ENCODE measurements around the gene B3GALT5. TPM values are rescaled to one million over a fixed set of nuclear protein-coding genes. Genes with fewer than 3 reads are reported as not detected.
A peak's percentile ranks its signal among the peaks of the same experiment; 100 is the strongest.

Gene B3GALT5, protein sequence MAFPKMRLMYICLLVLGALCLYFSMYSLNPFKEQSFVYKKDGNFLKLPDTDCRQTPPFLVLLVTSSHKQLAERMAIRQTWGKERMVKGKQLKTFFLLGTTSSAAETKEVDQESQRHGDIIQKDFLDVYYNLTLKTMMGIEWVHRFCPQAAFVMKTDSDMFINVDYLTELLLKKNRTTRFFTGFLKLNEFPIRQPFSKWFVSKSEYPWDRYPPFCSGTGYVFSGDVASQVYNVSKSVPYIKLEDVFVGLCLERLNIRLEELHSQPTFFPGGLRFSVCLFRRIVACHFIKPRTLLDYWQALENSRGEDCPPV
- 1 to 10 TPM in 3 of 4 donors, under 1 TPM in 1; 0.27 to 7.4 (median 4.3) TPM for total RNA-seq

DNA sequence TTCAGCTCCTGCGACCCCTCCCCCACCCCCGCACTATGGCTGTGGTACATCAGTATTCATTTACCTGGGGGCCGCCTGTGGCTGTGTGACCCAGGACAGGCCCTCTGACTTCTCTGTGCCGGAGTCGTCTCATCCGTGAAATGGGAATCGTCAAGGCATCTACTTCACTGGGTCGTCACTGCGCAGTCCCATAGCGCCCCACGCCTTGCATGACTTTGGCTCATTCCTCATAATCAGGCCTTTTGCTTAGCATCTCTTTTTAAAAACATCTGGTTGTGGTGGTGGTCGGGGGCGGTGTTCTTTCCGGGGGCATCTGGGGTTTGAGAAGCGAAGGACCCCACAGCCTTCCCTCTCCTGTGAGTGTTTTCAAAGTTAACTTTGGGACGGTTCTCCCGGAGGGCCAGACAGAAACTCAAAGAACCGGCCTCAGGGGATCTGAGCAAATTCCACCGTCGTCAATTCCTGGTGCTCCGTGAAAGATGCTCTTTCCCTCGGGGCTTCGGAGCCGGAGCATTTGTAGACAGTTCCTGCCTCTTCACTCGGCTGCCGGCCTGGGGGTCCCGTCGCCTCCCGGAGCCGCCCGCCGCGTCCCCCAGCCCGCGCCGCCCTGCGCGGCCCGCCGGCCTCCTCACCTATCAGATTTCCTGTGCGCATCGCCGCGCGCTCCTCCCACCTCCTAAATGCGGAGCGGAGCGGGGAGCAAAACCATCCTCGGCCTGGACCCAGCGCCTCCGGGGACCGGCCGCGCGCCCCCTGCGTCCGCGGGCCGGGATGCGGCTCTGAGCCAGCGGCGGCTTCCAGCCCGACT lies at the start of gene B3GALT5:
Gene B3GALT5 (plus strand): TSS at position 708 of the 808 bp plus-strand sequence. CDS start 47,620 bp downstream, outside the sequence.
- TF ChIP-seq POLR2A (IDR thresholded peaks at IDR 0.05): peak in 1 of 2 donors; percentile 52
- TF ChIP-seq, protein P1, sequence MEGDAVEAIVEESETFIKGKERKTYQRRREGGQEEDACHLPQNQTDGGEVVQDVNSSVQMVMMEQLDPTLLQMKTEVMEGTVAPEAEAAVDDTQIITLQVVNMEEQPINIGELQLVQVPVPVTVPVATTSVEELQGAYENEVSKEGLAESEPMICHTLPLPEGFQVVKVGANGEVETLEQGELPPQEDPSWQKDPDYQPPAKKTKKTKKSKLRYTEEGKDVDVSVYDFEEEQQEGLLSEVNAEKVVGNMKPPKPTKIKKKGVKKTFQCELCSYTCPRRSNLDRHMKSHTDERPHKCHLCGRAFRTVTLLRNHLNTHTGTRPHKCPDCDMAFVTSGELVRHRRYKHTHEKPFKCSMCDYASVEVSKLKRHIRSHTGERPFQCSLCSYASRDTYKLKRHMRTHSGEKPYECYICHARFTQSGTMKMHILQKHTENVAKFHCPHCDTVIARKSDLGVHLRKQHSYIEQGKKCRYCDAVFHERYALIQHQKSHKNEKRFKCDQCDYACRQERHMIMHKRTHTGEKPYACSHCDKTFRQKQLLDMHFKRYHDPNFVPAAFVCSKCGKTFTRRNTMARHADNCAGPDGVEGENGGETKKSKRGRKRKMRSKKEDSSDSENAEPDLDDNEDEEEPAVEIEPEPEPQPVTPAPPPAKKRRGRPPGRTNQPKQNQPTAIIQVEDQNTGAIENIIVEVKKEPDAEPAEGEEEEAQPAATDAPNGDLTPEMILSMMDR (IDR thresholded peaks at IDR 0.05): no peak
- H3K27ac ChIP-seq: no peak within 1 kb of the TSS
- peak; percentile 32 to 65 for DNase-seq
- intact Hi-C loops (cut with DNase I): no loop called here
- peaks cover 0 to 4% of the 10 kb centered on the region in 2 donors for H3K4me1 ChIP-seq
- H3K4me3 ChIP-seq (replicated peaks in 1 of 3): peak within 1 kb of the TSS in 2 of 3 donors; percentile 27 to 37
- WGBS, 2 donors: 6 to 10% methylated on average over 37 to 60 of the region's 63 CpGs
- no peaks in the 10 kb centered on the region for H3K9me3 ChIP-seq
- H3K27me3 ChIP-seq: no peaks in the 10 kb centered on the region
- no peaks in the 10 kb centered on the region for H3K36me3 ChIP-seq

DNA sequence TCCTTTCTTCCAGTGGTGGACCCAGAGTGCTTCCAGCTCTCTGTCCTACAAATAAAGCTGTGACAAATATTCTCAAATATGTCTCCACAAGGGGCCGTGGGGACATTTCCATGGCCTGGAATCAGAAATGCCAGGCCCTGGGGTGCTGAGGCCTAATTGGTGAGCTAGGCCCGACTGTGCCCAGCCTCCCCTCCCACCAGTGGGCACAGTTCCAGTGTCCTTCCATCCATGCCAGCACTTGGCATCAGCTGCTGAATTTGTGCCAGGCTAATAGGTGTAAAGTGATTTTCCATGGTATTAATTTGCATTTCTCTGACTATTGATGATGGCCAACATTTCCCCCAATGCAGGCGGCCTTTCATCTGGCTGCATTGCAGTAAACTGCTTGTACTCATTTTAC lies 48.5 kb upstream of the B3GALT5 start:
- WGBS, 2 donors: 41 to 48% methylated on average over 3 of the region's 3 CpGs
- no peaks in the 10 kb centered on the region for H3K9me3 ChIP-seq
- TF ChIP-seq POLR2A (IDR thresholded peaks at IDR 0.05): no peak
- TF ChIP-seq, protein P1 (IDR thresholded peaks at IDR 0.05): peak in 2 of 6 experiments; percentile 4 to 27
- H3K4me1 ChIP-seq: peaks cover 11 to 14% of the 10 kb centered on the region in 2 donors
- peak; percentile 85 to 89 for DNase-seq
- H3K27ac ChIP-seq: peak overlapping the region; percentile 29 to 58 (median 36)
- no peaks in the 10 kb centered on the region for H3K27me3 ChIP-seq
- no peak overlapping the region for H3K4me3 ChIP-seq (replicated peaks in 1 of 3)
- no peaks in the 10 kb centered on the region for H3K36me3 ChIP-seq
- intact Hi-C loops (cut with DNase I): no loop called here

DNA sequence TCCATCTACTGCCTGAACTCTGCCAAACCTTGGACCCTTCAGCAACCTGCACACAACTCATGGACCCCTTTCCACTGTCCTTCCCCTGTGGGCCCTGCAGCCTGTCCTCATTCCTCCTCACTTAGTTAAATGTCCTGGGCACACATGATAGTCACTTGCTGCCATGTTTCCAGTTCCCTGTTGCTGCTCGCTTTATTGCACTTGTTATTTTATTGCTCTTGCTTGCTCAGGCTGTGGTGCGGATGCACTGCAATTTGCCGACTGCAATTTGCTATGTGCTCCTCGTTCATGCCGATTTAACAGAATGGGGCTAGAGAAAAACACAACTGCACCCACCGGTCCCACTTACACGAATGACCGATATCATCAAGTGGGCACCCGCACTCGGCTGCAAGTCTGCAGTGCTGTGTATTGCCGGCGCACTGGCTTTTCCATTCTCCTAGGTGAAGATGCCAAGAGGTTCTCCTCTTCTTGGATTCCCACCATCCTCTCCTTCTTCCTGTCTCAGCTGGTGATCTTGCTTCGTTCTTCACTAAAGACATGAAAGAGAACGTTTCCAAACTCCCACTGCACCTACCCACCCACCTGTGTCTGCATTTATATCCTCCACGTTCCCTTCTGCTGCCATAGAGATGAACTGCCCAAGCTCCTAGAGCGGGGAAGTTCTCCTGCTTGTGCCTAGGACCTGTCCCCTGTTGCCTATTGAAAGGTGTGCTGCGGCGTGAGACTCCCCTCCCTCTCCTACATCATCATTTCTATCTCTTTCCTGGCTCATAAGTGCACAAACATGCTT lies 45.4 kb upstream of the B3GALT5 start:
- Histone ChIP-seq H3K36me3 (no peaks in the 10 kb centered on the region), H3K4me3 (replicated peaks in 1 of 3) (no peak overlapping the region), H3K4me1 (peaks cover 11 to 14% of the 10 kb centered on the region in 2 donors), H3K9me3 (no peaks in the 10 kb centered on the region), H3K27ac (no peak overlapping the region), H3K27me3 (no peaks in the 10 kb centered on the region)
- TF ChIP-seq POLR2A (IDR thresholded peaks at IDR 0.05): no peak
- TF ChIP-seq, protein P1 (IDR thresholded peaks at IDR 0.05): no peak
- intact Hi-C loops (cut with DNase I): no loop called here
- no peak for DNase-seq
- WGBS, 2 donors: 91 to 95% methylated on average over 18 of the region's 18 CpGs

DNA sequence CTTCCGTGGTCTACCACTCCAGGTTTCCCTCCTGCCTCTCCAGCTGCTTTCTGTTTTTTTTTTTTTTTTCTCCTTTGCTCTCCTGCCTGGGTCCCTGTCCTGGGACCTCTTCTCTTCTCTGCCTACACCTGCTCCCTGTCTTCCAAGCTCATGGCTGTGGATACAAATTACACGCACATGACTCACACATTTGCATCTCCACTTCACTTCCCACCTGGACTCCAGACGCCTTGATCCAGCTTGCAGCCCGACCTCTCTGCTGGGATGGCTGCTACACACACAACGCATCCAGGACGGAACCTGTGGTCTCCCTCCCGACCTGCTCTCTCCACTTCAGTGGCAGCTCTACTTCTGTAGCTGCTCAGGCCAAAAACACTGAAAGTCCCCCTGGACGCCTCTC lies 44.4 kb upstream of the B3GALT5 start:
- H3K9me3 ChIP-seq: no peaks in the 10 kb centered on the region
- no peaks in the 10 kb centered on the region for H3K36me3 ChIP-seq
- TF ChIP-seq POLR2A (IDR thresholded peaks at IDR 0.05): no peak
- TF ChIP-seq, protein P1 (IDR thresholded peaks at IDR 0.05): no peak
- intact Hi-C loops (cut with DNase I): no loop called here
- peaks cover 9 to 11% of the 10 kb centered on the region in 2 donors for H3K4me1 ChIP-seq
- WGBS, 2 donors: 39 to 56% methylated on average over 8 of the region's 8 CpGs
- H3K27me3 ChIP-seq: no peaks in the 10 kb centered on the region
- DNase-seq: peak in 1 of 2 donors; percentile 8
- H3K4me3 ChIP-seq (replicated peaks in 1 of 3): no peak overlapping the region
- H3K27ac ChIP-seq: no peak overlapping the region
